Thoracic aorta (tissue), 2 donors: Measurements from ENCODE around the gene RPA3. TPM values are rescaled to one million over a fixed set of nuclear protein-coding genes. Genes with fewer than 3 reads are reported as not detected.

Experiments used
- ATAC-seq: fragments of 150-250 bp; one replicate; pipeline ENCODE4 v1.8.0; 2017; ENCODE audit warnings: low read depth; ENCODE audit not compliant: insufficient number of reproducible peaks, low FRiP score
- DNase-seq: peaks from one replicate; pipeline ENCODE4 v3.0.0-alpha.2; 2020; ENCODE audit warnings: low spot score
- H3K27ac ChIP-seq, 2 donors: fragments of 200-600 bp; sonication (generic); 1 replicate in 1 of 2; 2 replicates in 1 of 2; pipeline ENCODE4 v1.5.1; 2016; ENCODE audit warnings: mild to moderate bottlenecking in 2 of 2, moderate library complexity in 2 of 2
- H3K27me3 ChIP-seq: fragments of 200-600 bp; sonication (generic); replicated peaks from 2 replicates; pipeline ENCODE4 v1.6.0; 2016; ENCODE audit warnings: mild to moderate bottlenecking; ENCODE audit not compliant: insufficient read depth
- H3K36me3 ChIP-seq: fragments of 200-600 bp; sonication (generic); one replicate; pipeline ENCODE4 v1.5.1; 2016
- H3K4me1 ChIP-seq, 2 donors: fragments of 200-600 bp; sonication (generic); 1 replicate in 1 of 2; 2 replicates in 1 of 2; pipeline versions ENCODE4 v1.5.1 to v1.6.0; 2016; ENCODE audit warnings: low read depth in 2 of 2, mild to moderate bottlenecking in 1 of 2; ENCODE audit not compliant: control insufficient read depth in 1 of 2
- H3K4me3 ChIP-seq: fragments of 200-600 bp; sonication (generic); 2 replicates; pipeline ENCODE4 v1.5.1; 2016; ENCODE audit warnings: mild to moderate bottlenecking
- H3K9me3 ChIP-seq: fragments of 200-600 bp; sonication (generic); 2 replicates; pipeline ENCODE4 v1.5.1; 2016
- total RNA-seq, 2 donors: library from RNA; depleted of rRNA; stranded (reverse); fragments of >200 nt; gene quantifications; one replicate each; pipeline versions ENCODE4 v1.1.0 to v1.2.3, GENCODE V29; 2016
- TF ChIP-seq, protein P1 (sequence below): fragments of 200-600 bp; sonication (generic); IDR thresholded peaks from one replicate; pipeline ENCODE4 v1.5.1; 2019; ENCODE audit warnings: antibody characterized with exemption

Gene RPA3
- total RNA-seq, 2 donors from 2014 or later, result 2.7 to 13.7 TPM

DNA sequence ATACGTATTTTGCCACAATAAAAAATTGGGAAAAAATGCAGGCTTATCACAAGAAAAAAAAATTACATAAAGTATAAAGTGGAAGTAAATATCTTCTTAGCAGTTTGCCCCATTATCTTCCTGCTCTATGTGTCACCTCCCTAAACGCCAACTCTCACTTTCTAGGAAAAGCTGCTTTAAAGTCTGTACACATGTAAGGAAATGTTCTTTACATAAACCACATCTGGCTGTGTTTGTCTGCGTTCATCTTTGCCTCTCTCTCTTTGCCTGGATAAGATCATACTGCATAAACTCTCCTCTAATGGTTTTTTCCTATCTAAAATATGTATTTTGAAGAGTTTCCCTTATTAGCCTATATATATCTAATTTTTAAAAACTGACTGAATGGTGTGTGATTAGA lies 100.9 kb downstream of the RPA3 start:
- H3K9me3 ChIP-seq, result no peaks in the 10 kb centered on the region
- no peak for ATAC-seq
- H3K36me3 ChIP-seq, result no peaks in the 10 kb centered on the region
- H3K27ac ChIP-seq, result no peak overlapping the region
- H3K27me3 ChIP-seq, result no peaks in the 10 kb centered on the region
- no peak overlapping the region for H3K4me3 ChIP-seq
- TF ChIP-seq, protein P1, sequence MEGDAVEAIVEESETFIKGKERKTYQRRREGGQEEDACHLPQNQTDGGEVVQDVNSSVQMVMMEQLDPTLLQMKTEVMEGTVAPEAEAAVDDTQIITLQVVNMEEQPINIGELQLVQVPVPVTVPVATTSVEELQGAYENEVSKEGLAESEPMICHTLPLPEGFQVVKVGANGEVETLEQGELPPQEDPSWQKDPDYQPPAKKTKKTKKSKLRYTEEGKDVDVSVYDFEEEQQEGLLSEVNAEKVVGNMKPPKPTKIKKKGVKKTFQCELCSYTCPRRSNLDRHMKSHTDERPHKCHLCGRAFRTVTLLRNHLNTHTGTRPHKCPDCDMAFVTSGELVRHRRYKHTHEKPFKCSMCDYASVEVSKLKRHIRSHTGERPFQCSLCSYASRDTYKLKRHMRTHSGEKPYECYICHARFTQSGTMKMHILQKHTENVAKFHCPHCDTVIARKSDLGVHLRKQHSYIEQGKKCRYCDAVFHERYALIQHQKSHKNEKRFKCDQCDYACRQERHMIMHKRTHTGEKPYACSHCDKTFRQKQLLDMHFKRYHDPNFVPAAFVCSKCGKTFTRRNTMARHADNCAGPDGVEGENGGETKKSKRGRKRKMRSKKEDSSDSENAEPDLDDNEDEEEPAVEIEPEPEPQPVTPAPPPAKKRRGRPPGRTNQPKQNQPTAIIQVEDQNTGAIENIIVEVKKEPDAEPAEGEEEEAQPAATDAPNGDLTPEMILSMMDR, result no peak
- DNase-seq, result no peak
- H3K4me1 ChIP-seq, result no peaks in the 10 kb centered on the region

DNA sequence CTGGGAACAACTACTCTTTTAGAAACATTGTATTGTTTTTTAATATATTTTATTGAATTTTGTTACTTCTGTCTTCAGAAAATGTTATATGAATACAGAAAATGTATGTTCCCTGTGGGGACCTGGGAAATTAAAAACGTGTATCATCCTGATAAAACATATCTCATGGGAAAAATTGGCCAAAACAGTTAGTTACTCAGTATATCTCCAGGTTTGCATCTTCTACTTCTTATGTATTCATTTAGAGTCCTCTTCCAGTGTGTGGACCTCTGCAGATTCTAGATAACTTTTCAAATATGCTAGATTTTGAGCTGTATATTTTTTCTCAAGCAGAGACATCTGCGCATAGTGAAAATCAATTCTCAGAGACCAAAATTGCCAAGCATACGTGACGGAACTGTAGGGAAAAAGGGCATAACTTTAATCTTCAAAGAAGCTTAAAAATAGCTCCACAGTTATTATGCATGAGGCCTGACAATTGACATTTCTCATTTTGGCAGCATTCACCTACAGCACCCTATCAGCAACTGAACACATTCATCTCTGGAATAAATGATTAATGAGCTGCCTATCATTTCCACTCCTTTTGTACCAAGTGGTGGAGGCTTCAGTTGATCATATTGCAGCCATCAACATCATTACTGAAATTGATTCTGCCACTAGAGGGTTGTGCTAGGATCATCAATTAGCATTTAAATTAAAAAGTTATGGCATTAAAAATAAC lies 104.2 kb downstream of the RPA3 start:
- Histone ChIP-seq H3K4me1 (no peaks in the 10 kb centered on the region), H3K27ac (no peak overlapping the region), H3K36me3 (no peaks in the 10 kb centered on the region), H3K27me3 (no peaks in the 10 kb centered on the region), H3K9me3 (no peaks in the 10 kb centered on the region), H3K4me3 (no peak overlapping the region)
- ATAC-seq (no peak), DNase-seq (no peak)
- TF ChIP-seq, protein P1, result no peak

DNA sequence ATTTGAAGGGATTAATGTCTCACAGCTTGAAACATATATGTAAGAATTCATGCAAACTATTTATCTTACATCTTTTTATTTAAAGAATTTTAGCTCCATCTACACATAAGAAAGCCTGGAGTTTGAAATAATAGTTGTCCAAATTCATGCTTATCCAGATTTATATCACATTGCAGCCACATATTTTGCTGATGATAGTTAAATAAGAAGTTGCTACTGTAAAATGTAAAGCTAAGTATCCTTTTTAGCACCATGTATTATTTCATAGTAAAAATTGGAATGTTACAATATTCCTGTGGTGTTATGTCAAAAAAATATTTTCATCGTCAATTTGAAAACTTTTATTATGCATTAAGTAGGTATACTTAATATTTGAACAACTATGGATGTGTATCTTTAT lies 105.2 kb downstream of the RPA3 start:
- DNase-seq (no peak), ATAC-seq (no peak)
- H3K4me3 ChIP-seq, result no peak overlapping the region
- no peaks in the 10 kb centered on the region for H3K4me1 ChIP-seq
- H3K27me3 ChIP-seq, result no peaks in the 10 kb centered on the region
- H3K27ac ChIP-seq, result no peak overlapping the region
- TF ChIP-seq, protein P1, result no peak
- H3K9me3 ChIP-seq, result no peaks in the 10 kb centered on the region
- H3K36me3 ChIP-seq, result no peaks in the 10 kb centered on the region

DNA sequence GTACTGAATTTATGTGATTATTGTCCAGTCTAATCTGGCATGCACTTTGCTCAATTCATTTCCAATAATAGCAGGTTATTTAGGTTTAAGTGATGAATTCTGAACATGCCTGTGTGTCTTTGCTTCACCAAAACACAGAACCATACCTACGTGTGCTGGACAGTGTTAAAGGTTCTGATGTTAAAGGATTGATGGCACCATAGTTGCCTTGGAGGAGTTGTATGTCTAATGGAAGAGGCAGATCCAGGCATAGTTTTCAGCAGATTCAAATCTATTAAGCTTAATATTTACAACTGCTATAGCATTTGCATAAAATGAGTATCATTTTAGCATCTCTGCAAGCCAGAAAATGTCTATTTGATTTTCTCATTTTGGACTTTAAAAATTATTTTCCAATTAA lies 105.9 kb downstream of the RPA3 start:
- Histone ChIP-seq H3K36me3 (no peaks in the 10 kb centered on the region), H3K4me3 (no peak overlapping the region), H3K4me1 (no peaks in the 10 kb centered on the region), H3K9me3 (no peaks in the 10 kb centered on the region), H3K27ac (no peak overlapping the region), H3K27me3 (no peaks in the 10 kb centered on the region)
- ATAC-seq, result no peak
- no peak for DNase-seq
- TF ChIP-seq, protein P1, result no peak

DNA sequence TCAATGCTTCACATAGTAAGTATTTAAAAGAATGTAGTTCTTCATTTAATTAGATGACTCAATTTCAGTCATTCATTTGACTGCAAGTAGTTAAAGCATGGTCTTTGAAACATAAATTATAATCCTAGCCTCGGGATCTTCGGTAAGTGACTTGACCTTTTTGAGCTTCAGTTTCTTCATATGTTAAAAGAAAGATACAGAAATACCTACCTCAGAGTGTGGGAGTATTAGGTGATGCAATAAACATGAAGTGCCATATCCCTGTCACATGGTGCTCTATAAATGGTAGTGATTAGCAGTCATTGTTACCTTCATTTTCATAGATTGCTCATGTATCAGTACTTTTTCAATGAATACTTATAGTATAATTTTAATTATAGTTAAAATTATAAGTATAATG lies 109.1 kb downstream of the RPA3 start:
- H3K4me3 ChIP-seq, result no peak overlapping the region
- no peak overlapping the region for H3K27ac ChIP-seq
- no peak for ATAC-seq
- DNase-seq, result no peak
- H3K9me3 ChIP-seq, result no peaks in the 10 kb centered on the region
- TF ChIP-seq, protein P1, result no peak
- peaks cover 4% of the 10 kb centered on the region for H3K36me3 ChIP-seq
- H3K27me3 ChIP-seq, result no peaks in the 10 kb centered on the region
- no peaks in the 10 kb centered on the region for H3K4me1 ChIP-seq
